ENCODE measurements around the gene SPATA7.
"Not testable (repeated sequence)": the region's sequence is repeated elsewhere in the genome, so short reads cannot be mapped to it uniquely, and the experiment has no call there.

The SPATA7 gene, protein sequence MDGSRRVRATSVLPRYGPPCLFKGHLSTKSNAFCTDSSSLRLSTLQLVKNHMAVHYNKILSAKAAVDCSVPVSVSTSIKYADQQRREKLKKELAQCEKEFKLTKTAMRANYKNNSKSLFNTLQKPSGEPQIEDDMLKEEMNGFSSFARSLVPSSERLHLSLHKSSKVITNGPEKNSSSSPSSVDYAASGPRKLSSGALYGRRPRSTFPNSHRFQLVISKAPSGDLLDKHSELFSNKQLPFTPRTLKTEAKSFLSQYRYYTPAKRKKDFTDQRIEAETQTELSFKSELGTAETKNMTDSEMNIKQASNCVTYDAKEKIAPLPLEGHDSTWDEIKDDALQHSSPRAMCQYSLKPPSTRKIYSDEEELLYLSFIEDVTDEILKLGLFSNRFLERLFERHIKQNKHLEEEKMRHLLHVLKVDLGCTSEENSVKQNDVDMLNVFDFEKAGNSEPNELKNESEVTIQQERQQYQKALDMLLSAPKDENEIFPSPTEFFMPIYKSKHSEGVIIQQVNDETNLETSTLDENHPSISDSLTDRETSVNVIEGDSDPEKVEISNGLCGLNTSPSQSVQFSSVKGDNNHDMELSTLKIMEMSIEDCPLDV

DNA sequence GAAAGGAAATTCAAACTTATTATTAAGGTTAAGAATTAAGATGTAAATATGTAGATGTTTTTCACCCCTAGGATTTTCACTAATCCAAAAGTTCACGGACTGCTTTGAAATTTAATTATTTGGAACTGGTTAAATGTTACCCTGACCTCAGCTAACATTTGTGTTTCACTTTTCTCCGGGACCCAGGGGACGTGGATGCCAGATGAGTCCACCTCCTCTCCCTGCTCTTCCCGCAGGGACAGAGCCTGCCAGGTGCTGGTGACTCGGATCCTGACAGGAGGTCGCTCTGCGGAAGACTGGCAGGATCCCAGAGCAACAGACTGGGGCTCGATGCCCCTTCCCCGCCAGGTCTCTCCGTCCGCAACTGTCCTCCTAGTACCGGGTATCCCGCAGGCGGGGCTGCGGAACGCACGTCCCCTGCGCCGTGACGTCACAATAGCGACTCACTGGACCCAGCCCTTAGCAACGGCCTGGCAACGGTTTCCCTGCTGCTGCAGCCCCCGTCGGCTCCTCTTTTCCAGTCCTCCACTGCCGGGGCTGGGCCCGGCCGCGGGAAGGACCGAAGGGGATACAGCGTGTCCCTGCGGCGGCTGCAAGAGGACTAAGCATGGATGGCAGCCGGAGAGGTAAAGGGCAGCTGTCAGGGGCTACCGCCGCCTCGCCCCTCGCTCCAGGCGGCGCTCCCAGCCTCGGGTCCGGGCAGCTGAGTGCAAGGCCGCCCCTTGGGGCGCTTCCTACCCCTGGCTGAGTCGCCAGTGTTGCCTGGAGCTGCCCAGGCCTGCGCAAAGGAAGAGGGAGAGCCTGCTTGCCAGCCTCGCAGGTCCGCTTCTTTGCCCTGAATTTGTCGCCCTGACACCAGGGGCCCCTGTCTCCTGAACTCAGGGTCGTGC, at the start of gene SPATA7:
Gene SPATA7, plus strand, starts transcription at position 446 of the 890 bp plus-strand sequence. Its CDS starts 162 bp downstream, at position 608.
- peak; percentile 99 for DNase-seq (ENCODE audit: low spot score)

DNA sequence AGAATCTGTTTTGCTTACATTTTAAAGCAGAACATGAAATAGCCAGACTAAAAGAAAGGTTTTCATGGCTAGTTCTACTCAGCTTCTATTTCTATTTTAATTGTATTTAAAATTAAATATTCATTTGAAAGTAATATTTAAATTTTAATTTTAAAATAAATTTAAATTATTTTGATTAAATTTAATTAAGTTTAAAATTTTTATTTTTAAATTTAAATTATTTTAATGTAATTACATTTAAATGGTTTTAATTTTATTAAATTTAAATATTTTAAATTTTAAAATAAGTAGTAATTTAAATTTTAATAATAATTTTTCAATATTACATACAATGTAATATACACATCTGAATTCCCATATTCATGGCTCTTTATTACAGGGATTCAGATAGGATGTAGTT, 45.1 kb upstream of the SPATA7 start:
- DNase-seq (ENCODE audit: low spot score) = no peak

DNA sequence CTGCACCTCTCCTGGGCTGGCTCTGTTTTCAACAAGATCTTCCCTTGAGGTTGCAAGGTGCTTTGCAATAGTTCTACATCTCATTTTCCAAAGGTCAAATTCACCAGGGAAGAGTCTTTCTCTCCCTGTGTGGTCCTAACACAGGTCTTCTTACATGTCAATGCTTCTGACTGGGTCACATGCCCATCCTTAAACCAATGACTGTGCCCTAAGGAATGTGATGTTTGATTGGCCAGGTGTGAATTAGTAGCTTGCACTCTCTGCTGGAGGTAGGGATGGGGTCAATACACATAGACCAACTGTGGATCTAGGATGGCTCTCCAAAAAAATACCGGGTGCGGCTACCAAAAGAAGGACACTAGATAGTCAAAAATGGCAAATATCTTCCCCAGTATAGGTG, 42.5 kb upstream of the SPATA7 start:
- DNase-seq (ENCODE audit: low spot score) = no peak

DNA sequence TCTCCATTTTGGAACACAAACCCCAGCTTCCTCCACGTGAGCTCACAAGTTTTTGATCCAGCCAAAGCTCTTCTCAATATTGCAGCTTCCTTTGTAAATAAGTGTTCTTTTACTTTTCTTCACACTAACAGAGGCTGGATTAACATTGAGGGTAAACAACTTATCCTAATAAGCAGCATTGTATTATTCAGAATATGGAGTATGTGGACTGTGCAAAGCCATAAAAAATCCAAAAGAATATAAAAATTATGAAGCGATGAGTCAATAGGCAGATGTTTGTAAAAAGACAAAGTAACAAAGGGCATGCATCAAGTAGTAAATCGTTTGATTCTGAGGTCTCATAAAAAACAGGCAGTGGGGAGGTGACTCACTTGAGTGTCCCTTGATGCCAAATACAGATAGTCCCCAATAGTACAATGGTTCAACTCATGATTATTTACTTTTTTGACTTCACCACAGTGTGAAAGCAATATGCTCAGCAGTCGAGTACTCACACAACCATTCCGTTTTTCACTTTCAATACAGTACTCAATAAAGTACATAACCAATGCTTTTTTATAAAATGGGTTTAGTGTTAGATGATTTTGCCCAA, 39.3 kb upstream of the SPATA7 start:
- no peak for DNase-seq (ENCODE audit: low spot score)

DNA sequence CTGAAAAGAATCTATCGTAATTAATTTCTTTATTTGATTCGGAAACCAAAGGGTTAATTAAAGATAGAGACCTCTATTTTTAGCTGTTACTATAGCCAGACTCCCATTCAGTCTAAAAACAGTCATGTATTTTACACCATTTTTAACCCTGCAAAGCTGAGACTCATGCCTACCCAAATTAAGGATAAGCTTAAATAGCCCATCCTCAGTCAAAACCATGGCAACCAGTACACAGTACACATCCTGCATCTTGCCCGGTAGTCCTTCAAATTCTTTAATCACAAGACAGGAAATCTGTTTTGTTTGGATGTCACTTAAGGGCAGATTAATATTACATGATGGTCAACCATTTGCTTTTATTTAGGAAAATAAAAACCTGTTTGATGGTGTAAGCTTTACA, 36.9 kb upstream of the SPATA7 start:
- DNase-seq (ENCODE audit: low spot score) = no peak

DNA sequence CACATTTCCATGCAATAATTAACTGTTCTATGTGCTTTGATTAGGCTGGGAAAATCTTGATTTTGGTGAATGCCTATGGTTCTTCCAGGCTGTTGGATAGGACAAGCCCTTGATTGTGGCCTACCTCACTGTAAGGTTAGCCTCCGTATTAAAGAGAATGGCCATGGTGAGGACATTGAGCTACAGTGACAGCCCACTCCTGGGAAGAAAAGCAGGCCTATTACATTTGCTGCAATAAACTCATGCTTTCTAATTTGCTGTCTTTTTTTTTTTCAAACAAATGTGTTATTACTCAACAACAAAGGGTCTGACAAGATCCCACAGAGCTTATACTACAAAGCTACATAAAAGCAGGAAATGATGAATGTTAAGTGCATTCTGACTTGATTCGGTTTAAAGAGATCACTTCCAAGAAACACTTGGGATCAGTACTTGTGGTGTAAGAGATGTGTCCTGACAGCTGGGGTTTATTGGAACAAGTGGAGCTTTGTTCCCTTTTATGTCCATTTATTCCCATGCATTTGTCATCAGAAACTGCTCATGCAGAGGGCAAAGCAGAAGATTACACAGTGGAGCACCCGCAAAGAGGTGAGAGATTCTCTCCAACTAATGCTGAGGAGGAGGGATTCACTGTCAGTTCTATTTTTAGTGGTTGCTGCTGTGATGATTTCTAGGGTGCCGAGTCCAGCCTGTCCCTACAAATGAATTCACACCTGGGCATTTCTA, 33.3 kb upstream of the SPATA7 start:
- peak; percentile 80 for DNase-seq (ENCODE audit: low spot score)

DNA sequence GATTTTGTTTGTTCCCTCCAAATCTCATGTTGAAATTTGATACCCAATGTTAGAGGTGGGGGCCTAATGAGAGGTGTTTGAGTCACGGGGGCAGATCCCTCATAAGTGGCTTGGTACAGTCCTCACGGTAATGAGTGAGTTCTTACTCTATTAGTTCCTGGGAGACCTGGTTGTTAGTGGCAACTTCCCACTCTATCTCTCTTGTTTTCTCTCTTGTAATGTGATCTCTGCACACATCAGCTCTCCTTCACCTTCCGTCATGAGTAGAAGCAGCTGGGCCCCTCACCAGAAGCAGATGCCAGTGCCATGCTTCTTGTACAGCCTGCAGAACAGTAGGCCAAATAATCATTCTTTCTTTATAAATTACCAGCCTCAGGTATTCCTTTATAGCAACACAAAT, 32.8 kb upstream of the SPATA7 start:
- DNase-seq (ENCODE audit: low spot score) = no peak

DNA sequence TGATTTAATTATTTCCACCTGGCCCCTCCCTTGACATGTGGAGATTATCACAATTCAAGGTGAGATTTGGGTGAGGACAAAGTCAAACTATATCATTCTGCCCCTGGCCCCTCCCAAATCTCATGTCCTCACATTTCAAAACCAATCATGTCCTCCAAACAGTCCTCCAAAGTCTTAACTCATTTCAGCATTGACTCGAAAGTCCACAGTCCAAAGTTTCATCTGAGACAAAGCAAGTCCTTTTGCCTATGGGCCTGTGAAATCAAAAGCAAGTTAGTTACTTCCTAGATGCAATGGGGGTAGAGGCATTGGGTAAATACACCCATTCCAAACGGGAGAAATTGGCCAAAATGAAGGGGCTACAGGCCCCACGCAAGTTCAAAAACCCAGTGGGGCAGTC, 31.1 kb upstream of the SPATA7 start:
- no peak for DNase-seq (ENCODE audit: low spot score)

DNA sequence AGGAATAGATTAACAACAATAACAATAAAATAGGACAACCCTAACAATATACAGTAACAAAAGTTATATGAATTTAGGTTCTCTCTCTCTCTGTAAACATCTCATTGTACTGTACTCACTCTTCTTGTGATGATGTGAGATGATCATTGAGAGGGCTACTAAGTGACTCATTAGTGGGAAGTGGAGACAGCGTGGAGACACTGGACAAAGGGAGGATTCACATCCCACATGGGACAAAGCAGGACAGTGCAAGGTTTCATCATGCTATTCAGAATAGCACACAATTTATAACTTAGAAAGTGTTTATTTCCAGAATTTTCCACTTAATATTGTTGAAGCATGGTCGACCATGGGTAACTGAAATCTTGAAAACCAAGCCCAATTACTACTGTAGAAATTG, 26.0 kb upstream of the SPATA7 start:
- peak; percentile 72 for DNase-seq (ENCODE audit: low spot score)

DNA sequence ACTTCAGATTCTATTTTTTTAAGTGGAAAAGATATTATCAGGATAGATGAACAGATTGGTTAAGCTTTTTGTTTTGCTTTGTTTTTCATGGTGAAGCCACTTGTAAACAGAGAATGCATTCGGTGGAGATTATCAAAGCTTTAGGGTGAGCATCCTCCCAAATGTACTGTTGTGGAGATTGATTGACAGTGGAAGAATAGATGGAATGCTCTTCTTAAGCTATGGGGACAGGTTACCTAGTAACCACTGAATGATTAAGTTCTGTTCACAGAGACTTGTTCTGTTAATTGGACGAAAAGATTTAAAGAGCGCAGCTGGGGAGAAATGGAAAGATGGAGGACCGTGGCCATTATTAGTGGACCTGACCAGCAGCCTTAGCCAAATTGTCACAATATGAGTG, 21.8 kb upstream of the SPATA7 start:
- DNase-seq (ENCODE audit: low spot score) = no peak

DNA sequence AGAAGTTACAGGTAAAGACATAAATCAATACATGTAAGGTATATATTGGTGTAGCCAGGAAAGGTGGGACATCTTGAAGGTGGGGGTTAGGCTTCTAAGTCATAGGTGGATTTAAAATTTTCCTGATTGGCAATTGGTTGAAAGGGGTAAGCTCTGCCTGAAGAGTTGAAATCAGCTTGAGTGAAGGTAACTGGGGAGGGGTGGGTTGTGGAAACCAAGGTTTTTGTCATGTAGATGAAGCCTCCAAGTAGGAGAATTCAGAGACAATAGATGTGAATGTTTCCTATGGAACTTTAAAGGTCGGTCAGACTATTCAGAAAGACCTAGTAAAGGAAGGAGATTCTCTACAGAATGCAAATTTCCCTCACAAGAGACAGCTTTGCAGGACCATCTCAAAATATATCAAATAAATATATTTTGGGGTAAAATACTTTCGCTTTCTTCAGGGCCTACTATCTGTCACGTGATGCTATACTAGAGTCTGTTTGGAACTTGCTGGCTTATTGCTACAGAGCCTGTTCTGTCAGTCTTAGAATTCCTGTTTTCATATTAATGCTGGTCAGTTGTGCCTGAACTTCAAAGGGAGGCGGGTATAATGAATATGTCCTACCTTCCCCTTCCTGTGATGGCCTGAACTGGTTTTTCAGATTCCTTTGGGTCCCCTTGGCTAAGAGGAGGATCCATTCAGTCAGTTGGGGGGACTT, 20.6 kb upstream of the SPATA7 start:
- no peak for DNase-seq (ENCODE audit: low spot score)

DNA sequence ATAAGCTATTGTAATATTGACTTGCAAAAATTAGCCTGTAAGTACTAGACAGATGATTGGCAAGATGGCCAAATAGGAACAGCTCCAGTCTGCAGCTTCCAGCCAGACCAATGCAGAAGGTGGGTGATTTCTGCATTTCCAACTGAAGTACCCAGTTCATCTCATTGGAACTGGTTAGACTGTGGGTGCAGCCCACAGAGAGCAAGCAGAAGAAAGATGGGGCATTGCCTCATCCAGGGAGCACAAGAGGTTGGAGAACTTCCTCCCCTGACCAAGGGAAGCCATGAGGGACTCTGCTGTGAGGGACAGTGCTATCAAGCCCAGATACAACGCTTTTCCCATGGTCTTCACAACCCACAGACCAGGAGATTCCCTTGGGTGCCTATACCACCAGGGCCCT, 16.0 kb upstream of the SPATA7 start:
- no peak for DNase-seq (ENCODE audit: low spot score)

DNA sequence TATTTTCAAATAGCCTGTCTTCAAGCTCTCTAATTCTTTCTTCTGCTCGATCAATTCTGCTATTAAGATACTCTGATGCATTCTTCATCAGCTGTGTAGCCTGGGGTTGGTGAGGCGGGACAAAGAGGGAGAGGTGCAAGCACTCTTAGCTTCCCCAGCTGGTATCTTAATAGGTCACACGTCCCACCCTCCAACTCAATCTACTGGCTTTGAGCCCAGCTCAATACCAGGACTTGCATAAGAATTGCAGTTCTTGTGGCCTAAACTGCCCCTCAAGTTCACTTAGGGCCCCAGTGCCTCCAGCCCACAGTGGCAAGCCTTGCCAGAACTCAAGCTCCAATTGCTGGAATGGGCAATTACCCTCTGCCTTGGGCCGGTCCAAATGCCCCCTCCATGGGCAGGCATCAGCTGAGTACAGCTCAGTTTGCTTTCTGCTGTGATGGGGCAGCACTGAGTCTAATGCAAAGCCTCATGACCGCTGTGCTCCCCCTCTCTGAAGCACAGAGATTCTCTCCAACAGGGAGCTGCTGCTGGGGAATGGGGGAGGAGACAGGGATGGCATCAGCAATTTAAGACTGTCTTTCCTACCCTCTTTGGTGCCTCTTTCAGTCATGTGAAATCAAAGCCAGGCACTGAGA, 5.6 kb upstream of the SPATA7 start:
- peak; percentile 18 for DNase-seq (ENCODE audit: low spot score)

DNA sequence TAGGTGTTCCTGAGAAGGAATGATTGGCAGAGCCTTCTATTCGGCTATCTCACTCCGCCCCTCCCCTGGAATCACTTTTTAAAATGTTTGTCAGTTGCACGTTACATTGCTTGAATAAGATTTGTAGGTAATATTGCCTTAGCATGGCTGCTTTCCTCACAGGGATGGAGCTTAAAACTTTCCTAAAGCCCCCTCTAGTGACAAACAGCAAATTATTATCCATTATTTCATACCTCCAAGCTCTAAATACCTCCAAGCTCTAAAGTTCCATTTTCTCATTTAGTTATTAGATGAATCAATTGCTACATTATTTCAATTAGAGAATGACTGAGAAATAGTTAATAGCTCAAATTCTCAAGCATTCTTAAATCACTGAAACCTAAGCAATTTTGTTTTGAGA, 5.1 kb upstream of the SPATA7 start:
- DNase-seq (ENCODE audit: low spot score) = peak; percentile 56

DNA sequence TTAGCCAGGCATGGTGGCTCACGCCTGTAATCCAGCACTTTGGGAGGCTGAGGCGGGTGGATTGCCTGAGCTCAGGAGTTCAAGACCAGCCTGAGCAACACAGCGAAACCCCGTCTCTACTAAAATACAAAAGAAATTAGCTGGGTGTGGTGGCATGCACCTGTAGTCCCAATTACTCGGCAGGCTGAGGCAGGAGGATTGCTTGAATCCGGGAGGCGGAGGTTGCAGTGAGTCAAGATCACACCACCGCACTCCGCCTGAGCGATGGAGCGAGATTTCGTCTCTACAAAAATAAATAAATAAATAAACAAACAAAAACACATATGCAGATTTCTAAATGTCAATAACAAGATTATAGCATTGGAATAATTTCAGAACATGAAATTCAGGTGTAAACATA, 3.8 kb upstream of the SPATA7 start:
- DNase-seq (ENCODE audit: low spot score) = not testable (repeated sequence)

DNA sequence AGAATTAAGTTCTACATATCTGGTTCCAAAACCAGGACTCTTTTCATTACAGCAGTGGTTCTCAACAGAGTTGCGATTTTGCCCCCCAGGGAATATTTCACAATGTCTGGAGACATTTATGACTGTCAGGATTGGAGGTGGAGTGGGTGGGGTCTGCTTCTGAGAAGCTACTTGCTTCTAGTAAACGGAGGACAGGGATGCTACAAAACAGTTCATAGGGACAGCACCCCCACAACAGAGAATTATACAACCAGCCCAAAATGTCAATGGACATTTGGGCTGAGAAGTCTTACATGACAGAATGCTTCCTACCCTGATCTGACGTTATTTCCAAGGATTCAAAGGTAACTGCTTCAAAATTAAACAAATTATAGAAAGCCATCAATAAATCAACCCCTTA, 739 bp upstream of the SPATA7 start:
- DNase-seq (ENCODE audit: low spot score) = no peak

DNA sequence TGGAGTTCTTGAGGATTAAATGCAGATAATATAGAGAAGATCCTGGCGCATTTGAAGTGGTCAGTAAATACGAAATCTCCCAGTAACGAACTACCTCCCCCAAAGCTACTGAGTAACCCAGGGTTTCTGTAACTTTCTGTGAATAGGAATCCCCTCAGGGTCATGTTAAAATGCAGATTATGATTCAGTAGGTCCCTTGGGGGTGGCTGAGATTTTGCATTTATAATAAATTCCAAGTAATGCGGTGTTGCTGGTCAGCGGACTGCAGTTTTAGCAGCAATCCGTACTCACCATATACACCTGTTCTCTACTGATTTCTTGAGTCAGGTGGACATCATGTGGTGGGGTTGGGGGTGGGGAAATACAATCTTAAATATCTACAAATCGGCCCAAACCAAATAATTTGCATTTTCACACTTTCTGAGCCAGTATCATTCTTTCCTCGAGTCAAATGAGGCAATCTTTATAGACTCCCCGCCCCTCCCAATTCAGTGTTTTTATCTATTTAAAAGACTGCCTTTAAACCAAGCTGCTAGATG, 868 bp downstream of the SPATA7 start:
- DNase-seq (ENCODE audit: low spot score) = no peak

DNA sequence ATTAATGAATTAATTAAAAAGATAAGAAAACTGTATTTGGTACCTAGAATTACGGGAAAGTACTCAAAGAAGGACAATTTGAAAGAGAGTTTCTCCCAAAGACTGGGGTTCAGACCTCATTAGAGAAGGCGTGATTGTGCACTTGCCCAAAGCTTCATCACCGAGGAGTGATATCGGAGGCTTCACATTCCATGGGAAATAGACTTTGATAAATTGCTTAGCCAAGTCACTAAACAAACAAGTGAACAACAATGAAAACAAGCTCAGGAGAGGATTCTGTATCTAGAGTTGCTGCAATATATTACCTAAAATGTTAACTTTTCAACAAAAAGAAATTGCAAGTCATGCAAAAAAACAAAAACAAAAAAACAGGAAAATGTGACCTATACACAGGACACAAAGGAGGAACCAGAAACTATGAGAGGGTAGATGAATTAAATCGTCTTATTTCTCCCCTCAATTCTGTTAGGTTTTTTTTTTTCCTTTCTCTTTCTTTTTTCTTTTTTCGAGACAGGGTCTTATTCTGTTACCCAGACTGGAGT, 3.4 kb downstream of the SPATA7 start:
- DNase-seq (ENCODE audit: low spot score) = no peak

DNA sequence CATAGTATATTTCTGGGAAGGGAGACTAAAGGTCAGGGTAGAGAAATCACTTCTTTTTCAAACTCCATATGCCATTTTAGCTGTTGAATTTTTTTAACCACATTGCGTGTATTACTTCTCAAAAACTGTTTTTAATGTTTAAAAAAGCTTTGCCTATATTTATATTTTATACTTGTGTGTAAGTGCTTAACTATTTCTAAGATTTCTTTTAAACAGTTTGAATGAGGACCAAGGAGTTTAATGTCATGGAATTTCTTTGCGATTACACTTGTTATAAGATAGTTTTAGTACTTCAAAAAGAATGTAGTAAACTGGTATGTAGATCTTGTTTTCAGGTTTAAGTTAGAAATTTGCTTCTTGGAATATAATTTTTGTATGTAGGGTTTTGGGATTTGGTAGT, 7.2 kb downstream of the SPATA7 start:
- DNase-seq (ENCODE audit: low spot score) = no peak

DNA sequence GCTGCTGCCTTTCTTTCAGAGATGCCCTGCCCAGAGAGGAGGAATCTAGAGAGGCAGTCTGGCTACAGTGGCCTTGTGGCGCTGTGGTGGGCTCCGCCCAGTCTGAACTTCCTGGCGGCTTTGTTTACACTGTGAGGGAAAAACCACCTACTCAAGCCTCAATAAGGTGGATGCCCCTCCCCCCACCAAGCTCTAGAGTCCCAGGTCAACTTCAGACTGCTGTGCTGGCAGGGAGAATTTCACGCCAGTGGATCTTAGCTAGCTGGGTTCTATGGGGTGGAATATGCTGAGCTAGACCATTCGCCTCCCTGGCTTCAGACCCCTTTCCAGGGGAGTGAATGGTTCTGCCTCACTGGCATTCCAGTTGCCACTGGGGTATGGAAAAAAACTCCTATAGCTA, 25.6 kb downstream of the SPATA7 start:
- DNase-seq (ENCODE audit: low spot score) = no peak
